HL-60/S4 treated with phorbol 12-myristate 13-acetate at 8.2 ng/mL for 4 days and 3 days (cell line): ENCODE data around the gene ASIC4.

Experiments
- in situ Hi-C: fragments of 300-500 bp; cut with MboI; formaldehyde crosslinking; loops from 2 replicates; pipeline ENCODE4 v1.15.0; 2022; ENCODE audit warnings: low sequenced_read_pairs

ASIC4 gene

DNA sequence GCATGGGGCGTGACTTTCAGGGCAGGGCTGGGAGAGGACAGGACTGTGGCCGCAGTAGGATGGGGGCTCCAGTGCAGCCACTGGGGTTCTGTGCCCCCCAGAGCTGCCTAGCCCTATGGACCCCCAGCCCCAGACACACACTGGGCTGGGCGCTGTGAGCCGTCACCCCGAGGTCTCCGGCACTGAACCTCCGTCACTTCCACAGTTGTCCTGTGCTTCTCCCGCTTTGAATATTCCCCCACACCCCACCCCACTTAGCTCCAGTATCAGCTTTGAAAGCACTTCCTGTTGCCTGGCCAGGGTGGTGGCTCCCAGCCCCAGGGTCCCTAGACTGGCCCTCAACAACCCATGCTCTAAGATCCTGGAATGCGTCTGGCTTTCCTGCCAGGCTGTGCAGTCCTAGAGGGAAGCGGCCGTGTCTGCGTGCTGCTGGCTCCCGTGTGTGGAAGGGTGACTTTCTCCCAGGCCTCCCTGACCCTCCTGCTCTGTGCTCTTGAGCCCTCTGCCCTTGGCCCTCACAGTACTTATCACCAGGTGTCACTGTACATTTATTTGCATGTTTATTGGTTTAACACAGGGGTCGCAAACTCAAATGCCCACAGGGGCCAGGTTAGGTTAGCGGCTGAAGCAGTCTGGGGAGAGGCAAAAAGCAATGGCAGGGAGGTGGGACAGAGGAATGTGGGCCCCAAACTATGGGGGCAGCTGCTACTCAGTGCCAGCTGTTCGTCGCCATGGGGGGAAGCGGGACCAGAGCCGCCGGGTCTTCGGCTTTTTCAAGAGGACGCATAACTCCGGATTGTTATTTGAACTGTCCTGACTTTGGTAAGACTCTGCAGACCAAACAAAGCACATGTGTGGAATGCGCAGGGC, 47.1 kb downstream of the ASIC4 start:
- in situ Hi-C loops, result no loop called here

DNA sequence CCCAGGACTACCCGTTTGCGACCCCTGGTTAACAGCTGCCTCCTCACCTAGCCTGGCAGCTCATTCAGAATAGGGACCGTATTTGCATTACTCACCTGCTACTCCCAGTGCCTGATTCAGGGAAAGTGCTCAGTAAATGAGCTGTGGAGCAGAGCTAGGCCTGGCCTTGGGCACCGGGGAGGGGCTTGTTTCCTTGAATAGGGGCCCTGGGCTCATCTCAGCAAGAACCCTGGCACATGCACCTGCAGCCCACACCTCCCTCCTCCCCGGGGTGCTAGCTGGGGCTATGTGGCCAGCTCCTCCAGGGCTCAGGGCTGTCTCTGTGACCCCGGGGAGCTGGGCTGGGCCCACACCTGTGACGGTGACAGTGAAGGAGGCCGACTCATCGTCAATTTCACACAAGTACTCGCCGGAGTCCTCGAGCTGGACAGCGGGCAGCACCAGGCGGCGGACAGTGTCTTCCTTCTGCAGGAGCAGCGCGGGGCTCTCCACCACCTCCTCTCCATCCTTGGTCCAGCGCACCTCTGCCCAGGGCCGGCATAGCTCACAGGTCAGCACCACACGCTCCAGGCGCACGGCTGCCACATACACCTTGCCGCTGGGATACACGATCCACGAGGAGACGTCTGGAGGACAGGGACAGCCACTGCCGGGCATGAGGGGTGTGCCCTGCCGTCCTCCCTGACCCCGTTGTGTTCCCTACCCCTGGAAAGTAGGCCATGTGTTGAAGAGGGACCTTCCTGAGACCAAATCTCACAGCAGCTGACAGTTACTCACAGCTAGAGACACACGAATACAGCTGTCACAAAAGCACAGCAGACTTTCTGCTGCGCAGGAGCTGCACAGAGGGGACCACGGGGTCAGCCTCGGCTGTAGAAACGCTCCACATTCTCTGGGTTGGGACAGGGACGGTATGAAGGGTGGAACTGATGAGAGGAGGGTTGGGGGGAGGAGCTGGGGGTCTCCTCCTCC, 48.1 kb downstream of the ASIC4 start:
- in situ Hi-C loops, result no loop called here

DNA sequence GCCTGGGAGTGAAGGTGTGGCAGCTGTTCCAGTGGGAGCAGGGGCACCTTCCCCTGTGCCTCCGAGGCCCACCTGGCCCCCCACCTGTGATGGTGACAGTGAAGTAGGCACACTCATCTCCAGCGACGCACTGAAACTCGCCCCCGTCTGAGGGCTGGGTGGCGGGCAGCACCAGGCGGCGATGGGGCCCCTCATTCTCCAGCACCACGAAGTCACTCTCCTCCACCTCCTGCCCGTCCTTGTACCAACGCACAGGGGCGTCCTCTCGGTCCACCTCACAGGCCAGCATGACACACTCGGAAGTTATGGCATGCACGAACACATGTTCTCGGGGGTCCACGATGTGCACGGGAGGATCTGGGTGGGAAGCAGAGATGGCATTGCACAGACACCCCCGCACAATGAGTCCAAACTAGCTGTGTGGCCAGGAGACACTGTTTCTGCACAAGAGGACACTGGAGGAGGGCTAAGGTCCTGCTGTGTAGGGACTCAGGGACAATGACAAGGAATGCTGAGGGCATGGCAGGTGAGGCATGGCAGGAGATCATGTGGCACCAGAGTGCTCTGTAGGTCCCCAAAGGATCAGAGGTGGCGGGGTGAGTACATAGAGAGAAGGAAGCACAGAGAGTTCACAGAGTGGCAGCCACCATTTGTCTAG, 49.1 kb downstream of the ASIC4 start:
- in situ Hi-C loops, result no loop called here

DNA sequence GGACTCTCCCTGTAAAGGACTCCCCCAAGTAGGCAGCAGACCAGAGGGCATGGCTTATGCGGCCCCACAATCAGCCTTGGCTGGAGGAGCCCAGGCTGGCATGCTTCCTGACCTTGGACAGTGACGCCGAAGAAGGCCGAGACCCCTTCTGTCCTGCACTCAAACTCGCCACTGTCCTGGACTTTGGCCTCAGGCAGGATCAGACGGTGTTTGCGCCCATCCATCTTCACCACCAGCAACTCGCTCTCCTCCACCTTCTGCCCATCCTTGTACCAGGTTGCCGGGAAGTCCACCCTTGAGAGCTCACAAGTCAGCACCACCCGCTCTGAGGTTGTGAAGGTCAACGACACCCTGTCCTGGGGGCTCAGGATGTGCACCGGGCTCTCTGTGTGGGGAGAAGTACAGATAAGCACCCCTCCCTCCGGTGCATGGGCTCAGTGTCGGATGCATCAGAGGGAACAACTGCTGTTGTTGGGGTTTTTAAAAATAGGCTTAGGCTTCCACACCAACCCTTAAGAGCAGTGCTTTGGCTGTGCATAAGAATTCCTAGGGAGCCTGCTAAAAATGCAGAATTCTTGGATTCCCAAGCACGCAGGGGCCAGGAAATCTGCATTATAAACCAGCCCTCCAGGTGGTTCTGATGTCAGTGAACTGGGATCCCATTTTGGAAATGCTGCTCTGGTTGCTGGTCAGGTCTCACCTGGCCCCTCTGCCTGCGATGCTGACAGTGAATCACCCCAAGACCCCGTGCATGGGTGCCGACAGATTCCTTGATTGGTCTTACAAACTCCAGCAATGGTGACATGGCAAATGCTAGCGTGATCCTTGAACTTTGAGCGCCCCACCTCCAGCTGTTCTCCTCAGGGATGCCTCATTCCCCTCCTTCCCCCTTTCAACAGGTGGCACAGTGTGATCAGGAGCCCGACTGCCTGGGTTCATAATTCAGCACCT, 51.1 kb downstream of the ASIC4 start:
- in situ Hi-C loops, result no loop called here

- in situ Hi-C loops, result no loop called here
These were observed 52.4 kb downstream of the ASIC4 start for GRCh38 chr2:219566640-219567039.

DNA sequence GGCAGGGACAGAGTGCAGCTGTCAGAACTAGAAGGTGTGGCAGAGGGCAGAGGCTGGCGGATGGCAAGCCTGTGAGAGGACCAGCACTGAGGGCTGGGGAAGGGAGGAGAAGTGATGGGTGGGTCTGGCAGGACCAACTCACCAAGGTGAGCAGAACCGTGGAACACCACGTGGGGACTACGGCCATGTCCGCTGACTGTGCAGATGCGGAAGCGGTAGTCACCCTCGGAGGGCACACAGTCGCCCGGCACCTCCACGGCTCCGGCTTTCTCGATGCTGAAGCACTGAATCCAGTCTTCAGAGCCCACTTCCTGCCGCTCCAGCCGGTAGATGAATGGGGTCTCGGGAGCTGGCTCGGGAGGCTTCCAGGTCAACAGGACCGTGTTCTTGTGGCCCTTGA, 52.8 kb downstream of the ASIC4 start:
- in situ Hi-C loops, result no loop called here

DNA sequence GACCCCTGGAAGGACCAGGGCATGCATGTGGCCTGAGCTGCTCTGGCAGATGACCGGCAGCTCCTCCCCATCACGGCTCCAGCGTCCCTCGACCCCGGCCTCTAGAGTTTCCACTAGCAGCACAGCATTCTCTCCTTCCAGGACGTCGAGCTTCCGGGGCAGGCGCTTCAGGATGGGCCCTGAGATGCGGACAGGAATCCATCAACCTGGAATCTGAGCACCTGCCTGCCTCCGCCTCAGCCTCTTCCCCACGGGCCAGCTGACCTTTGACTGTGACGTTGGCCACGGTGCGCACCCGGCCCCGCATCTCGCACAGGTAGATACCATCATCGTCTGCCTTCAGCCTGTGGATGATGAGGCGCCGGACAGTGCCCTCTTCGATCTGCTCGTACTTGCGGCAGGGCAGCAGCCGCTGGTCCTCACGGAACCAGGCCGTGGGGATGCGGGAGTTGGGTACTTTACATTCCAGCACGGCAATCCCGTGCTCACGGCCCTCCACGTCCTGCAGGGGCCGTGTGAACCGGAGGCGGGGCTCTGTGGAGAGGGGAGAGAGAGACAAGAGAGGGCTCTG, 53.6 kb downstream of the ASIC4 start:
- in situ Hi-C loops, result no loop called here

GRCh38 chr2:219569041-219569440, 54.8 kb downstream of the ASIC4 start:
- in situ Hi-C loops, result no loop called here

DNA sequence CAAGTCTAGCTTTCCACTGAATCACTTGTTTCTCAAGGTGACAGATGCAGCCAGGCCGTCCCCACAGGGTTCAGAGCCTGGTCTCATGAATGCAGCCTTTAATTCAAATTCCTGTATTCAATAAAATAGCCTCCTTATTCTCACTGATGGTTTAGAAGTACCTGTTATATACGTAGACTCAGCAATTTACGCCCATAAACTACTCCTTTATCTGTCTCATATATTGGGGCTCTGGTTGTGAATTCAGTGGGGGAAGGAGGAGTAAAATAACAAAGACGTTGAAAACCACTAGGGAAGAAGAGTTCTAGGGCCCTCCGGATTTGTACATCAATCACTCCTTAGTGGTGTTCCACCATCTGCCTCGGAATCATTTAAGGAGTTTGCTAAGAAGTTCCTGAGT, 55.4 kb downstream of the ASIC4 start:
- in situ Hi-C loops, result no loop called here

- in situ Hi-C loops, result no loop called here
These were observed 56.1 kb downstream of the ASIC4 start for GRCh38 chr2:219570194-219570923.

GRCh38 chr2:219570924-219571310, 56.6 kb downstream of the ASIC4 start:
- in situ Hi-C loops, result no loop called here

DNA sequence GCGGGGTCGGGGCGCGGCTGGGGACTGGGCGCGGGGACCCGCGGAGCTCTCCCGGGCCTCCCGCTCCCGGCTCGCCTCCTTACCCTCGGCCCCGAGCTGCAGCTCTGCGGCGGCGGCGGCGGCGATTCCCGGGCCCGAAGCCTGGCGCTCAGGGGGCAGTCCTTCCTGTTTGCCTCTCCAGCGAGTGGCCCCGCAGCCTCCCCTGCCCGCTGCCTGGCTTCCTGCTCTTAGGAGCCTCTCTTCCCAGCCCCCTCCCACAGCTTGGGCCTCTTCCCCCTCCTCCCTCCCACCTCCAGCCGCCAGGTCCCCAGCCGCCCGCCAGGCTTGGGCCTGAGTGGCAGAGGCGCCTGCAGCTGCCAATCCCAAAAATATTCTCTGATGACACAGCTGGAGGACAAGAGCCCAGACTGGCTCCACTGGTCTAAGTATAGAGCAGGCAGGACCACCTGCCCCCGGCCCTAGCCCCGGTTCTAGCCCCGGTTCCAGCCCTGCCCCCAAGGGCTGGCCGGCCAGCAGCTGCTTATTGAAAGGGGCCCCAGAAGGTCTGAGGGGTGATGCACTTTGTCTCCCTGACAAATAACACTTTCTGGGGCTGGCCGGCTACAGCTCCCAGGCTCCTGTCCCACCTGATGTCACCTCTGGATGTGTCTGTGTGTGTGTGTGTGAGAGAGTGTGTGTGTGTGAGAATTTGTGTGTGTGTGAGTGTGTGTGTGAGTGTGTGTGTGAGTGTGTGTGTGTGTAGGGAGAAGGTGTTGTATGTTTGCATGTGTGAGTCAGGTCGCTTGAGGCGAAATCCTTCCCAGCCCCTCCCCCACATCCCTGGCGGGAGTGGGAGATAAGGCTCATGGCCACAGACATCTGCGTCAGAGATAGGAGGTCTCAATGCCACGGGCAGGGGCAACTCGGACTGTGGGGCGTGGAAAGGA, 57.3 kb downstream of the ASIC4 start, which contains the start of gene OBSL1:
OBSL1 (minus strand) TSS at position 229 of the 926 bp plus-strand sequence. CDS start 307 bp downstream, outside the sequence.
- in situ Hi-C loops, result no loop called here

DNA sequence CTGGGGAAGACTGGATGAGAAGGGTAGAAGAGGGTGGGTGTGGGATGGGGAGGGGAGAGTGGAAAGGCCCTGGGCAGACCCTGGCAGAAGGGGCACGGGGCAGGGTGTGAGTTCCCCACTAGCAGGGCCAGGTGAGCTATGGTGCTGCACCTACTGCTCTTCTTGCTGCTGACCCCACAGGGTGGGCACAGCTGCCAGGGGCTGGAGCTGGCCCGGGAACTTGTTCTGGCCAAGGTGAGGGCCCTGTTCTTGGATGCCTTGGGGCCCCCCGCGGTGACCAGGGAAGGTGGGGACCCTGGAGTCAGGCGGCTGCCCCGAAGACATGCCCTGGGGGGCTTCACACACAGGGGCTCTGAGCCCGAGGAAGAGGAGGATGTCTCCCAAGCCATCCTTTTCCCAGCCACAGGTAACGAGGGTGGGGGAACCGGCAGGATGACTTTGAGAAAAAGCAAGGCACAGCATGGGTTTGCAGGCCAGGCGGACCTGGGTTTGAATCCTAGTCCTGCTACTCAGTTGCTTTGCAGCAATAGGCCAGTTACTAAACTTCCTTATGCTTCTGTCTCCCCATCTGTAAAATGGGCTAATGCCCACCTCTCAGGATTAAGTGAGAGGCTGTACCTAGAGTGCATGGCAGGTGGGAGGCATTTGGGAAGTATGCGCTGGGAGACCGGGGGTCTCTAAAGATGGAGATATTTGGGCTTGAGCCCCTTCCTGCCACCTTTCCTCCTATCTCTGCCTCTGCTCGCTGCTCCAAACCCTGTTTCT, 58.1 kb downstream of the ASIC4 start, which contains the start of gene INHA:
INHA (plus strand) TSS at position 74 of the 765 bp plus-strand sequence; CDS start at position 139, 65 bp downstream.
- in situ Hi-C loops, result no loop called here

GRCh38 chr2:219573166-219573565, 58.9 kb downstream of the ASIC4 start:
- in situ Hi-C loops, result no loop called here

- in situ Hi-C loops, result no loop called here
These were observed 60.4 kb downstream of the ASIC4 start for GRCh38 chr2:219574484-219575311.
